OCI-LY1 (cell line): ENCODE results near the gene TOM1L2.

ENCODE experiments used
- H2AFZ ChIP-seq: fragments of 200-600 bp; sonication (generic), shearing (Covaris generic); 2 replicates; pipeline ENCODE4 v1.6.0; 2014; ENCODE audit warnings: antibody characterized with exemption, mild to moderate bottlenecking, low read length
- H3F3A ChIP-seq: fragments of 200-600 bp; sonication (generic), shearing (Covaris generic); 2 replicates; pipeline ENCODE4 v1.6.0; 2014; ENCODE audit warnings: mild to moderate bottlenecking, antibody characterized with exemption, low read length, moderate library complexity; ENCODE audit not compliant: insufficient read depth
- H3K27ac ChIP-seq: fragments of 200-600 bp; sonication (generic); 2 replicates; pipeline ENCODE4 v1.5.1; 2014; ENCODE audit warnings: low read length, mixed run types, mild to moderate bottlenecking, low read depth; ENCODE audit not compliant: poor library complexity, severe bottlenecking
- H3K27me3 ChIP-seq: fragments of 200-600 bp; sonication (generic); 2 replicates; pipeline ENCODE4 v1.6.0; 2014; ENCODE audit warnings: antibody characterized with exemption, mild to moderate bottlenecking, low read length, moderate library complexity; ENCODE audit not compliant: insufficient read depth
- H3K36me3 ChIP-seq: fragments of 200-600 bp; sonication (generic); 2 replicates; pipeline ENCODE4 v1.6.1; 2014; ENCODE audit warnings: mild to moderate bottlenecking, antibody characterized with exemption, low read length, moderate library complexity, mixed read lengths; ENCODE audit not compliant: insufficient read depth
- H3K4me1 ChIP-seq: fragments of 200-600 bp; sonication (generic); 2 replicates; pipeline ENCODE4 v1.5.1; 2014; ENCODE audit warnings: mild to moderate bottlenecking, low read length, moderate library complexity; ENCODE audit not compliant: insufficient read depth, severe bottlenecking
- H3K4me2 ChIP-seq: fragments of 200-600 bp; sonication (generic), shearing (Covaris generic); 2 replicates; pipeline ENCODE4 v1.6.1; 2014; ENCODE audit warnings: low read length
- H3K4me3 ChIP-seq: fragments of 200-600 bp; sonication (generic); 2 replicates; pipeline ENCODE4 v1.5.1; 2014; ENCODE audit warnings: low read length, low read depth, mild to moderate bottlenecking, mixed read lengths; ENCODE audit not compliant: poor library complexity, severe bottlenecking
- H3K79me2 ChIP-seq: fragments of 200-600 bp; shearing (Covaris generic); 2 replicates; pipeline ENCODE4 v1.6.1; 2016; ENCODE audit warnings: mixed run types, low read length, mixed read lengths; ENCODE audit not compliant: insufficient read depth
- H3K9ac ChIP-seq: fragments of 200-600 bp; sonication (generic), shearing (Covaris generic); 2 replicates; pipeline ENCODE4 v1.6.1; 2014; ENCODE audit warnings: mild to moderate bottlenecking, low read length, mixed read lengths
- H3K9me2 ChIP-seq: fragments of 200-600 bp; sonication (generic), shearing (Covaris generic); 2 replicates; pipeline ENCODE4 v1.6.1; 2014; ENCODE audit warnings: low read depth, mild to moderate bottlenecking, low read length, mixed read lengths
- H3K9me3 ChIP-seq: fragments of 200-600 bp; shearing (Covaris generic); 2 replicates; pipeline ENCODE4 v1.6.1; 2014; ENCODE audit warnings: low read length, mixed read lengths
- H4K20me1 ChIP-seq: fragments of 200-600 bp; sonication (generic), shearing (Covaris generic); 2 replicates; pipeline ENCODE4 v1.6.0; 2016; ENCODE audit warnings: mild to moderate bottlenecking, low read length; ENCODE audit not compliant: insufficient read depth
- EZH2 ChIP-seq: fragments of 200-600 bp; sonication (generic), shearing (Covaris generic); IDR thresholded peaks from 2 replicates; pipeline ENCODE4 v1.8.0; 2017; ENCODE audit warnings: borderline replicate concordance, mixed run types, mild to moderate bottlenecking, antibody characterized with exemption, low read length, moderate library complexity, mixed read lengths
- TF ChIP-seq, protein P1 (sequence below): fragments of 200-600 bp; sonication (generic), shearing (Covaris generic); IDR thresholded peaks from 2 replicates; pipeline ENCODE4 v1.5.1; 2017; ENCODE audit warnings: mild to moderate bottlenecking, antibody characterized with exemption, low read length, moderate library complexity, mixed read lengths

The TOM1L2 gene

GRCh38 chr17:17971431-17972125 lies 622 bp downstream of the TOM1L2 start:
- peak overlapping the region; percentile 72 for H3K4me2 ChIP-seq
- no peaks in the 10 kb centered on the region for H4K20me1 ChIP-seq
- H2AFZ ChIP-seq = no peak overlapping the region
- no peaks in the 10 kb centered on the region for H3K9me3 ChIP-seq
- peak overlapping the region; percentile 74 for H3K4me3 ChIP-seq
- H3K9ac ChIP-seq = peak overlapping the region; percentile 61
- no peaks in the 10 kb centered on the region for H3F3A ChIP-seq
- H3K9me2 ChIP-seq = no peaks in the 10 kb centered on the region
- H3K36me3 ChIP-seq = no peaks in the 10 kb centered on the region
- peaks cover 16% of the 10 kb centered on the region for H3K4me1 ChIP-seq
- H3K27me3 ChIP-seq = no peaks in the 10 kb centered on the region
- H3K79me2 ChIP-seq = no peaks in the 10 kb centered on the region
- H3K27ac ChIP-seq = no peak overlapping the region
- no peak for TF ChIP-seq EZH2
- TF ChIP-seq, protein P1, sequence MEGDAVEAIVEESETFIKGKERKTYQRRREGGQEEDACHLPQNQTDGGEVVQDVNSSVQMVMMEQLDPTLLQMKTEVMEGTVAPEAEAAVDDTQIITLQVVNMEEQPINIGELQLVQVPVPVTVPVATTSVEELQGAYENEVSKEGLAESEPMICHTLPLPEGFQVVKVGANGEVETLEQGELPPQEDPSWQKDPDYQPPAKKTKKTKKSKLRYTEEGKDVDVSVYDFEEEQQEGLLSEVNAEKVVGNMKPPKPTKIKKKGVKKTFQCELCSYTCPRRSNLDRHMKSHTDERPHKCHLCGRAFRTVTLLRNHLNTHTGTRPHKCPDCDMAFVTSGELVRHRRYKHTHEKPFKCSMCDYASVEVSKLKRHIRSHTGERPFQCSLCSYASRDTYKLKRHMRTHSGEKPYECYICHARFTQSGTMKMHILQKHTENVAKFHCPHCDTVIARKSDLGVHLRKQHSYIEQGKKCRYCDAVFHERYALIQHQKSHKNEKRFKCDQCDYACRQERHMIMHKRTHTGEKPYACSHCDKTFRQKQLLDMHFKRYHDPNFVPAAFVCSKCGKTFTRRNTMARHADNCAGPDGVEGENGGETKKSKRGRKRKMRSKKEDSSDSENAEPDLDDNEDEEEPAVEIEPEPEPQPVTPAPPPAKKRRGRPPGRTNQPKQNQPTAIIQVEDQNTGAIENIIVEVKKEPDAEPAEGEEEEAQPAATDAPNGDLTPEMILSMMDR = no peak

DNA sequence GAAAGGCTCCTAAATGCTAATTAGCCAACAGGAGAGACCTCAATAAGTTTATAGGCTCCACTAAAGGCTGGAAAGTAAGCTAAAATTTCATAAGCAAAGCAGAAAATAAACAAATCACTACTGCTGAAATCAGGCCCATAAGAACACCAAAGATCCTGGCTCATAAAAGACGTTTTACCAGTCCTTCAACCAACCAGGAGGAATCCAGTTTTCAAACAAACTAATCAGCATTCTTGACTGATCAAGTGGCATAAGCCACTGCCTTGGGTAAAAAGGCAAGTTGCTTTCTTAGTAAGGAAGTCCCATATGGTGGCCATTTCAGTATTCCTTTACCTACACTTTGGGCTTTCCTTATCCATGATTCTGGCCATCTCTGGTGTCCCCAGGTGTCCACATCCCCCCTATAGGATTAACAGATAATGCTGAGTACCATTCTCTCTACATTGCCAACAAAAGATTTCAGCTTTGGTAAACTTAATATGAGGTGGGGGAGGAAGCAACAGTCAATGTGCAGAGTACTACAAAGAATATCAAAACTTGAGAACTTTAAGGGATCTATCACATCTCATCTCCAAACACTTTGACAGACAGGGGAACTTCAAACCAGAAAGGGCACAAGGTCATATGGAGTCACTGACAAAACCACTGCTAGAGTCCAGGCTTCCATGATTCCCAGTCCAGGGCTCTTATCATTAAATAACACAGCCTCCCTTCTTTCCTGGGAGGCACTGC lies 1.3 kb downstream of the TOM1L2 start:
- H3K4me3 ChIP-seq = peak overlapping the region; percentile 74
- no peaks in the 10 kb centered on the region for H3K9me3 ChIP-seq
- no peak overlapping the region; the same call in 1 of the 2 replicates for H3K9ac ChIP-seq
- H2AFZ ChIP-seq = no peak overlapping the region
- H3K4me1 ChIP-seq = peaks cover 16% of the 10 kb centered on the region
- no peaks in the 10 kb centered on the region for H3F3A ChIP-seq
- peak overlapping the region; percentile 72; the same call in 1 of the 2 replicates for H3K4me2 ChIP-seq
- TF ChIP-seq, protein P1 = no peak
- TF ChIP-seq EZH2 = no peak
- no peaks in the 10 kb centered on the region for H3K9me2 ChIP-seq
- H3K36me3 ChIP-seq = no peaks in the 10 kb centered on the region
- H3K79me2 ChIP-seq = no peaks in the 10 kb centered on the region
- H3K27me3 ChIP-seq = no peaks in the 10 kb centered on the region
- no peaks in the 10 kb centered on the region for H4K20me1 ChIP-seq
- no peak overlapping the region for H3K27ac ChIP-seq

DNA sequence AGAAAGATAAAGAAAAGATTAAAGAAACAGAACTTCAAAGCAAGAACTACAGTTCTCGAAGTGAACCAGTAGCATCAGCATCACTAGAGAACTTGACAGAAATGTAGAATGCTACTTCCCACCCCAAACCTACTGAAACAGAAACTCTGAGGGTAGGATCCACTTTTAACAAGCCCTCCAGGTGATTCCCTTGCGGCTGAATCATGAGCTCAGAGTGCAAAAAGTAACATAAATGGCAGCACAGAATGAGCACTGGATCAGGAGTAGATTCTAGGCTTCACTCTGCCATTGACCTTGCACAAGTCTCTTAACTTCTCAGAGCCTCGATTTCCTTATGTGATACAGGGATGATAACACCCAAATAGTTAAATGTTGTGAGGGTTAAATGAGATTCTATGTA lies 5.8 kb downstream of the TOM1L2 start:
- Histone ChIP-seq H3K4me3 (no peak overlapping the region), H2AFZ (no peak overlapping the region), H3K9ac (no peak overlapping the region), H3F3A (no peaks in the 10 kb centered on the region), H3K27ac (no peak overlapping the region), H3K27me3 (no peaks in the 10 kb centered on the region), H3K36me3 (no peaks in the 10 kb centered on the region), H3K4me1 (peaks cover 7% of the 10 kb centered on the region), H3K9me3 (no peaks in the 10 kb centered on the region), H3K9me2 (no peaks in the 10 kb centered on the region), H3K79me2 (no peaks in the 10 kb centered on the region), H3K4me2 (no peak overlapping the region), H4K20me1 (no peaks in the 10 kb centered on the region)
- no peak for TF ChIP-seq EZH2
- TF ChIP-seq, protein P1 = no peak
